Right lobe of liver (tissue), 4 donors: ENCODE data around the gene AMBRA1.
A peak's percentile ranks its signal among the peaks of the same experiment; 100 is the strongest.

Experiments
- CTCF ChIP-seq, 4 donors: fragments of 200-600 bp in 3 of 4; fragments of 450-650 bp in 1 of 4; IDR thresholded peaks; one replicate each; pipeline versions ENCODE4 v1.5.1 to v1.8.0; 2016 to 2022; ENCODE audit warnings: antibody characterized with exemption in 4 of 4, mild to moderate bottlenecking in 2 of 4
- POLR2A ChIP-seq: fragments of 450-650 bp; IDR thresholded peaks from one replicate; pipeline ENCODE4 v1.6.1; 2017; ENCODE audit warnings: antibody characterized with exemption, mild to moderate bottlenecking
- donor health status: DM: no; HTN: no; CAD: no.
- donor health status: DM: no; HTN: no; CAD: no.
- donor health status: DM: no; HTN: yes; CAD: no.

DNA sequence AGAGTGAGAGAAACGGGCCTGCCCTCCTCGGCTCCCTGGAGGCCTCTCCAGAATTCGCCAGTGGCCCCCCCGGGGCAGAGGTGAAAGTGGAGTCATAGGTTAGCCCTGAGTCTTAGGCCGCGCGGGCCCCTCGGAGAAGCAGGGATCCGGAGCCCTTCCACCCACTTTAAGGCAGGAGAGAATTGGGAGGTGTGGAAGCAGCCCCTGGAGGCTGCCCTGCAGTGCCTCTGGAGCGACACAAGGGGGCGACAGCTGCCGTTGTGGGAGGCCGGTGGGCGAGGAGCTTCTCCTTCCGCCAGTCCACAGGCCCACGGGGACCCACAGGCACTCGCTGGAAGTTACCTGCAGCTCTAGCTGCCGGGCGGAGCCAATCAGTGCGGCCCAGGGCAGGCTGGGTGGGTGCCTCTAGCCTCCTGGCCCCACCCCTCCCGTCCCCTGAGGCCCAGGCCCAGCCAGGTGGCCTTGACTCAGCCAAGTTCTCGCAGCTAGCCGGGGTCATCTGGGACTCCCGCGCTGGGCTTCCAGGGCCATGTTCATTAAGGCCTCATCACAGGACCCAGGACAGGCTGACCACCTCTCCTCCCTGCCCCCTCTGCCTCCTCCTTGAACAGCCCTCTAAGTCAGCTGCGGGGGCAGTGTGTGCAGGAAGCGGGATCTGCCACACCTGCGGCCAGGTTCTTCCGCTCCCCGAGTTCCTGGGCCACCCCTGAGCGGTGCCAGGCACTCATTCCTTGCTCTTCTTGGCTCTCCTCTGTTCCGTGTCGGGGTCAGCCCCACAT is 241.6 kb downstream of the AMBRA1 start:
- TF ChIP-seq CTCF (IDR thresholded peaks at IDR 0.05), result peak; percentile 50 to 69 (median 54)
- TF ChIP-seq POLR2A, result no peak
